GM13977 (cell line): Measurements from ENCODE around the gene CTIF.

Experiments
- DNase-seq: peaks from one replicate; pipeline ENCODE4 v3.0.0; 2012; ENCODE audit warnings: low spot score
- CTCF ChIP-seq: IDR thresholded peaks from 2 replicates; pipeline ENCODE4 v1.5.1; 2012; ENCODE audit warnings: mild to moderate bottlenecking, control low read depth; ENCODE audit not compliant: insufficient read depth; ENCODE audit errors: extremely low read depth, missing control alignments
- in situ Hi-C: fragments of 300-500 bp; cut with MboI; formaldehyde crosslinking; loops from one replicate; pipeline ENCODE4 v1.12.0; 2022; ENCODE audit warnings: low sequenced_read_pairs, low pct_unique_long_range_greater_than_20kb, mixed read lengths, inconsistent platforms; ENCODE audit not compliant: unreplicated experiment

Gene CTIF

GRCh38 chr18:48787203-48788151 is 248.6 kb downstream of the CTIF start:
- TF ChIP-seq CTCF, result no peak
- in situ Hi-C loops, result no loop called here
- DNase-seq, result no peak

GRCh38 chr18:48788373-48788772 is 249.5 kb downstream of the CTIF start:
- no peak for DNase-seq
- in situ Hi-C loops, result no loop called here
- TF ChIP-seq CTCF, result no peak

GRCh38 chr18:48789259-48789812 is 250.5 kb downstream of the CTIF start:
- TF ChIP-seq CTCF, result no peak
- DNase-seq, result no peak
- in situ Hi-C loops, result no loop called here

GRCh38 chr18:48790226-48790863 is 251.5 kb downstream of the CTIF start:
- in situ Hi-C loops, result no loop called here
- no peak for TF ChIP-seq CTCF
- no peak for DNase-seq

- no peak for DNase-seq
- in situ Hi-C loops, result no loop called here
- no peak for TF ChIP-seq CTCF
Observed at GRCh38 chr18:48790869-48791635, 252.2 kb downstream of the CTIF start.

- no peak for TF ChIP-seq CTCF
- in situ Hi-C loops, result no loop called here
- DNase-seq, result no peak
Observed at GRCh38 chr18:48791636-48792105, 252.8 kb downstream of the CTIF start.
